ENCODE data around the gene ZBTB20. TPM values are rescaled to one million over a fixed set of nuclear protein-coding genes. Genes with fewer than 3 reads are reported as not detected.

ZBTB20 gene
- total RNA-seq, 1 donor from 2014 or later, result 62.0 TPM

DNA sequence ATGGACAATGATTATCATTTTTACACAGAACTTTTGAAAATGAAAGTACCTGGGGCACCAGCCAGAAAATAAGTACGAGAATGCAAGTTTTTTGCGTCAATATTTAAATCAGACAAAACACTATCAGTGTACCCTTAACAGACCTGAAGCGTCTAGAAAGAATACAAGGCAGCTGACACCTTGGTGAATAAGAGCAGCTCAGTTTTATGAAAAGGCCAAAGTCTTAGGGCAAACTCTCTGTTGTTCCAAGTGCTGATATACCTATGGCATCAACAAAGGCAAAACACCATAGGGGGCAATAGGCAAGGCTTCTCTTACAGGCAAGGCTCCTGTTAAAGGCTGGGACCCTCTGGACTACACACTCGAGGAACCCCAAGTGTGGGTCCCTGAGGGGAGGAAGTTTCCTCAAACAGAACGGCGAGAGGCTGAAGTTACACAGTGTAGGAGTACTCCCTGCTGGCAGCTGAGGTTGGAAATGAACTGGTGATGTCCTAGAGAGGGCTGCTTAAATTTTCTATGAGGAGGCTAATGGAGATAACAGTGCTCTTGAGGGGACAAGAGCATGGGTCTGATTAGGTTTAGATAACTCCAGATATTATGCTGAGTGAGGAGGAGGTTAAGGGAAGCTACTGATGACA is 562.2 kb downstream of the ZBTB20 start:
- Histone ChIP-seq H3K4me3 (peak overlapping the region; percentile 47), H3K27me3 (ENCODE audit: low read depth) (no peaks in the 10 kb centered on the region), H3K27ac (replicated peaks) (peak overlapping the region; percentile 83), H3K4me1 (peaks cover 44% of the 10 kb centered on the region), H3K9me3 (replicated peaks) (peaks cover 6% of the 10 kb centered on the region), H3K36me3 (peaks cover 5% of the 10 kb centered on the region)
- TF ChIP-seq, protein P1, sequence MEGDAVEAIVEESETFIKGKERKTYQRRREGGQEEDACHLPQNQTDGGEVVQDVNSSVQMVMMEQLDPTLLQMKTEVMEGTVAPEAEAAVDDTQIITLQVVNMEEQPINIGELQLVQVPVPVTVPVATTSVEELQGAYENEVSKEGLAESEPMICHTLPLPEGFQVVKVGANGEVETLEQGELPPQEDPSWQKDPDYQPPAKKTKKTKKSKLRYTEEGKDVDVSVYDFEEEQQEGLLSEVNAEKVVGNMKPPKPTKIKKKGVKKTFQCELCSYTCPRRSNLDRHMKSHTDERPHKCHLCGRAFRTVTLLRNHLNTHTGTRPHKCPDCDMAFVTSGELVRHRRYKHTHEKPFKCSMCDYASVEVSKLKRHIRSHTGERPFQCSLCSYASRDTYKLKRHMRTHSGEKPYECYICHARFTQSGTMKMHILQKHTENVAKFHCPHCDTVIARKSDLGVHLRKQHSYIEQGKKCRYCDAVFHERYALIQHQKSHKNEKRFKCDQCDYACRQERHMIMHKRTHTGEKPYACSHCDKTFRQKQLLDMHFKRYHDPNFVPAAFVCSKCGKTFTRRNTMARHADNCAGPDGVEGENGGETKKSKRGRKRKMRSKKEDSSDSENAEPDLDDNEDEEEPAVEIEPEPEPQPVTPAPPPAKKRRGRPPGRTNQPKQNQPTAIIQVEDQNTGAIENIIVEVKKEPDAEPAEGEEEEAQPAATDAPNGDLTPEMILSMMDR (IDR thresholded peaks at IDR 0.05; ENCODE audit: borderline replicate concordance), result peak; percentile 25
- intact Hi-C loops (cut with micrococcal nuclease), result no loop called here
- DNase-seq, result no peak

DNA sequence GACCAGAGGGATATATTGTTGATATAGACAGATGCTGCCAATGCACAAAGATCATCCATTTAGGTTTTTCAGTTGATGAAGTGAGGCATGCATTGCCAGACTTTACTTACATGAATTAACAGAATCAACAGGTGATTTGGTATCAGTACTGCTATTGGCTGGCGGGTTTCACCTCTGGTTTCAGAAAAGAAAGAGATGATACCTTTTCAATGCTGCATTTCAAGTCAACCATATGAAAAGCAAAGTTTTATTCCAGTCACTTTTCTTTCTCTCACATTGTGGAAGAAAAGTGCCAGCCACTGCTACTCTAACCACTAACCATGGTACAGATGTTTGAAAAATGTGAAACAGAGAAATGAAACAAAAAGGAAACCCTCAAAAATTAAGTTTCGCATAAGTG is 564.2 kb downstream of the ZBTB20 start:
- TF ChIP-seq, protein P1 (IDR thresholded peaks at IDR 0.05; ENCODE audit: borderline replicate concordance), result no peak
- no peak overlapping the region for H3K4me3 ChIP-seq
- peaks cover 6% of the 10 kb centered on the region for H3K9me3 ChIP-seq (replicated peaks)
- H3K36me3 ChIP-seq, result peaks cover 5% of the 10 kb centered on the region
- H3K4me1 ChIP-seq, result peaks cover 55% of the 10 kb centered on the region
- peak overlapping the region; percentile 83 for H3K27ac ChIP-seq (replicated peaks)
- intact Hi-C loops (cut with micrococcal nuclease), result no loop called here
- no peaks in the 10 kb centered on the region for H3K27me3 ChIP-seq (ENCODE audit: low read depth)
- DNase-seq, result no peak

DNA sequence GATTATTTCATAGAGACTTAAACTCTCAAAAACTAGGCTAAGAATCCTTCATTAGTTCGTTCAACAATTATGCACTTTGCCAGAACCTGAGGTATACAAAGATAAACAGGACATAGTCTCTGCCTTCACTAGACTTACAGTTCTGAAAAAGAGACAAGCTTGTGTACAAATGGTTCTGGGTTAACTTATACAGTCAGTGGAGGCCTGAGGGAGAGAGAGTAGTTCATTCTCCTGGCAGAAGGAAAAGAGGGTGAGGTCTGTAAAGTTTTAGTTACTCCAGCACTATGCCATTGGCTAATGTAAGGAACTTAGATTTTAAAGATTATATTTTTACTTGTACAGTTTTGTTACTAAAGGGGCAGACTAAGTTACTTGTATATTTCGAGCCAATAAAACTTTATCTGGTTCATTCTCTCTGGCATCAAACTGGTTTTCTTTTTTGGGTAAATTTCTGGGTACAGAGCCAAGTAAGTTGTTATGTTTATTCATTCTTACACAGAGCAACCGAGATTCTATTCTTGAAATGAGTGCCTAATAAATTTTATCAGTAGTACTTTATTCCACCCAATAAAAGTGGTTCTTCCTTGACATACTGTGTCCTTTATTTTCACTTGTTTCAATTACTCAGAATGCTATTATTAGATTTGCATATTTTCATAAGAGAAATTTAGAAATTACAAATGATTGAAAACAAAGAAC is 574.6 kb downstream of the ZBTB20 start:
- Histone ChIP-seq H3K4me1 (peaks cover 86% of the 10 kb centered on the region), H3K27ac (replicated peaks) (peak overlapping the region; percentile 35)
- intact Hi-C loops (cut with micrococcal nuclease), result no loop called here

DNA sequence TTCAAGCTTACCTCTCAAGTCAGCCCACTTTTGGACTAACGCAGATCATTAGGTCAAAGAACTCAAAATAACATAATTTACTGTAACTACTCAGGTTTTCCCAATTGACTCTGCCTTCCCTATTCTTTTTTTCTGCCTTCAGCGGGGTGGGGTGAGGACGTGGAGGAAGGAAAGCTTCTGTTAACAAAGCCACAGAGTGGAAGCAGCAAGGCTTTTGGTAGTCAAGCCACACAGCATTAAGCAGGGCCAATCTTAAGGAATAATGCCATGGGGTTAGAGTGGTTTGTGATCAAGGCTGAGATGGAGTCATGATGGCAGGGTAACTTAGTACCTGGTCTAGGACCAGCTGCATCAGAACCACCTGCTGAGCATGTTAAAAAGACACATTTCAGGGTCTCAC is 575.7 kb downstream of the ZBTB20 start:
- no peak for DNase-seq
- no peaks in the 10 kb centered on the region for H3K27me3 ChIP-seq (ENCODE audit: low read depth)
- no peak overlapping the region for H3K4me3 ChIP-seq
- intact Hi-C loops (cut with micrococcal nuclease), result no loop called here
- TF ChIP-seq, protein P1 (IDR thresholded peaks at IDR 0.05; ENCODE audit: borderline replicate concordance), result no peak
- H3K9me3 ChIP-seq (replicated peaks), result no peaks in the 10 kb centered on the region
- H3K27ac ChIP-seq (replicated peaks), result peak overlapping the region; percentile 35
- peaks cover 87% of the 10 kb centered on the region for H3K4me1 ChIP-seq
- no peaks in the 10 kb centered on the region for H3K36me3 ChIP-seq

More for the DNA sequence above, 574.6 kb downstream of the ZBTB20 start:
- no peaks in the 10 kb centered on the region for H3K36me3 ChIP-seq
- H3K4me3 ChIP-seq, result no peak overlapping the region
- DNase-seq, result no peak
- TF ChIP-seq, protein P1 (IDR thresholded peaks at IDR 0.05; ENCODE audit: borderline replicate concordance), result no peak
- no peaks in the 10 kb centered on the region for H3K27me3 ChIP-seq (ENCODE audit: low read depth)
- no peaks in the 10 kb centered on the region for H3K9me3 ChIP-seq (replicated peaks)

DNA sequence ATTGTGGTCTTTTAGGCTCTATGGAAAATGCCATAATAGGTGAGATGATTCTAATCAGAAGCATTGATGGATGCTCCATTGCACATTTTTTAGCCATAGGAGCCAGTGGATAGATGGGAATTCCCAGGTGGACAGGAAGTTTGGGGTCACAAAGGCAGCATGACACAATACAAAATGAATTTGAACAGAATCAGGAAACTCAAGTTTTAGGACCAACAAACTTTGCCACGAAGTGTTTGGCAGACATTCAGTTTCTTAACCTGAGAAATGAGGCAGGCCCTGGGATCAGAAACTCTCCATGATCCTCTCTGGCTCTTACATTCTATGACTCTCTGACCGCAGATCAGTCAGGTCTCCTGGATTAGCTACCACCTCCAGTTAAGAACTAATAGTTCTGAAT is 577.9 kb downstream of the ZBTB20 start:
- TF ChIP-seq, protein P1 (IDR thresholded peaks at IDR 0.05; ENCODE audit: borderline replicate concordance), result no peak
- no peak for DNase-seq
- Histone ChIP-seq H3K36me3 (no peaks in the 10 kb centered on the region), H3K4me1 (peaks cover 95% of the 10 kb centered on the region), H3K9me3 (replicated peaks) (peaks cover under 1% of the 10 kb centered on the region), H3K4me3 (no peak overlapping the region), H3K27ac (replicated peaks) (peak overlapping the region; percentile 3), H3K27me3 (ENCODE audit: low read depth) (no peaks in the 10 kb centered on the region)
- intact Hi-C loops (cut with micrococcal nuclease), result no loop called here
